Mucosa of descending colon (tissue), 3 donors: ENCODE data around the gene FBXO7. TPM values are rescaled to one million over a fixed set of nuclear protein-coding genes. Genes with fewer than 3 reads are reported as not detected.

Experiments used
- ATAC-seq: fragments of 200-7000 bp; cut with Tn5 transposase; one replicate; pipeline ENCODE4 v1.9.1; 2020; ENCODE audit warnings: mild to moderate bottlenecking, moderate library complexity
- DNase-seq, 3 donors: peaks; one replicate each; pipeline ENCODE4 v3.0.0-alpha.2; 2020
- H3K36me3 ChIP-seq: fragments of 200-600 bp; one replicate; pipeline ENCODE4 v1.8.0; 2021; ENCODE audit warnings: low read depth, mild to moderate bottlenecking
- H3K4me1 ChIP-seq: fragments of 200-600 bp; one replicate; pipeline ENCODE4 v1.8.0; 2021; ENCODE audit warnings: low read depth, mild to moderate bottlenecking
- H3K4me3 ChIP-seq: fragments of 200-600 bp; one replicate; pipeline ENCODE4 v1.8.0; 2021; ENCODE audit warnings: mild to moderate bottlenecking
- H3K9me3 ChIP-seq: fragments of 200-600 bp; one replicate; pipeline ENCODE4 v1.8.0; 2021; ENCODE audit warnings: mild to moderate bottlenecking
- intact Hi-C, 2 donors: fragments of 100-400 bp; cut with DNase I in 1 of 2; cut with micrococcal nuclease in 1 of 2; formaldehyde crosslinking; loops; one replicate each; pipeline versions ENCODE4 v1.11.0 to v1.11.1; 2022; cut with DNase I, micrococcal nuclease
- total RNA-seq, 3 donors: library from RNA; stranded (reverse); fragmentation: NEBNext Ultra II Directional in 2 of 3; extraction: Animal tissue kit (Norgen Biotek cat#: 25700) in 2 of 3; gene quantifications; one replicate each; pipeline versions ENCODE4 v1.2.1 to v1.2.4, GENCODE V29; 2021 to 2023
- TF ChIP-seq, protein P1 (sequence below): fragments of 200-600 bp; IDR thresholded peaks from one replicate; pipeline ENCODE4 v1.8.0; 2022; ENCODE audit warnings: antibody characterized with exemption, mild to moderate bottlenecking
- donor health status: DM: no; HTN: no; CAD: no; lungs with moderate emphysema.
- donor health status: DM: no; HTN: no; CAD: no.
- donor health status: DM: no; HTN: yes; CAD: no.

The FBXO7 gene
- total RNA-seq, 3 donors from 2014 or later = 63.0 to 84.3 (median 71.5) TPM

DNA sequence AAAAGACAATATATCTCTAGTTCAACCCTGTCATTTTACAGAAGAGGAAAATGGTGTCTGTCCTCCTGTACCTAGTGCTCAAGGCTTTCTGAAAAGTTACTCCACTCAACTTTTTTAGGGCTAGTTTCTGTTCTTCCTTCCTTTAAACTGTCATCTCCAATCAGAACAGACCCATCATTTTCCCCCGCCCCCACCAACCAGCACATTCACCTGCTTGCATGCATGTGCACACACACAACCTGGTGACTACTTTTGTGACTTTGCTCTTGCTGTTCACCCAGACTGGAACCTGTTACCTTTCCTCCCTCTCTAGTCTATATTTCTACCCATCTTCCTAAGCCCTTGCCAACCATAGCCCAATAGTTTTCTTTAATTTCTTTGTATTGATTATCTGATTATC is 5.6 kb downstream of the FBXO7 start:
- Histone ChIP-seq H3K4me1 (peaks cover 9% of the 10 kb centered on the region), H3K9me3 (no peaks in the 10 kb centered on the region), H3K36me3 (no peaks in the 10 kb centered on the region), H3K4me3 (no peak overlapping the region)
- TF ChIP-seq, protein P1, sequence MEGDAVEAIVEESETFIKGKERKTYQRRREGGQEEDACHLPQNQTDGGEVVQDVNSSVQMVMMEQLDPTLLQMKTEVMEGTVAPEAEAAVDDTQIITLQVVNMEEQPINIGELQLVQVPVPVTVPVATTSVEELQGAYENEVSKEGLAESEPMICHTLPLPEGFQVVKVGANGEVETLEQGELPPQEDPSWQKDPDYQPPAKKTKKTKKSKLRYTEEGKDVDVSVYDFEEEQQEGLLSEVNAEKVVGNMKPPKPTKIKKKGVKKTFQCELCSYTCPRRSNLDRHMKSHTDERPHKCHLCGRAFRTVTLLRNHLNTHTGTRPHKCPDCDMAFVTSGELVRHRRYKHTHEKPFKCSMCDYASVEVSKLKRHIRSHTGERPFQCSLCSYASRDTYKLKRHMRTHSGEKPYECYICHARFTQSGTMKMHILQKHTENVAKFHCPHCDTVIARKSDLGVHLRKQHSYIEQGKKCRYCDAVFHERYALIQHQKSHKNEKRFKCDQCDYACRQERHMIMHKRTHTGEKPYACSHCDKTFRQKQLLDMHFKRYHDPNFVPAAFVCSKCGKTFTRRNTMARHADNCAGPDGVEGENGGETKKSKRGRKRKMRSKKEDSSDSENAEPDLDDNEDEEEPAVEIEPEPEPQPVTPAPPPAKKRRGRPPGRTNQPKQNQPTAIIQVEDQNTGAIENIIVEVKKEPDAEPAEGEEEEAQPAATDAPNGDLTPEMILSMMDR = no peak
- ATAC-seq = no peak
- intact Hi-C loops = no loop called here
- no peak for DNase-seq

DNA sequence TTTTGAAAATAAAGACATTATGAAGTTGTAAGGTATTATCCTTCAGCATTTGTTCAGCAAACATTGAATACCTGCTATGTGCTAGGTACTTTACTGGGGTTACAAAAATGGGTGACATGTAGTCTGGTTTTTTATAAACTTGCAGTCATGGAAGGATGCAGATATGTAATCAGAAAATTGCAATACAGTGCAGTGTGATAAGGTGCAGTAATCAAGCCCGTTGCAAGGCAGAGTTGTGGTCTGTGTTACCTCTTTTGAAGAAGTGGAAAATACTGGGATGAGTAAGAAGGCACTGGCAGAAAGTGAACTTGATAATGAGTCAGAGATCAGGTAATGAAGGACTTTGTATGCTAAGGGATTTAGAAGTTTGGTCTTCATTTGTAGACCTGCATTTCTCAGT is 8.1 kb downstream of the FBXO7 start:
- Histone ChIP-seq H3K36me3 (peaks cover 5% of the 10 kb centered on the region), H3K9me3 (no peaks in the 10 kb centered on the region), H3K4me3 (no peak overlapping the region), H3K4me1 (no peaks in the 10 kb centered on the region)
- intact Hi-C loops = no loop called here
- DNase-seq = no peak
- no peak for ATAC-seq
- TF ChIP-seq, protein P1 = no peak

DNA sequence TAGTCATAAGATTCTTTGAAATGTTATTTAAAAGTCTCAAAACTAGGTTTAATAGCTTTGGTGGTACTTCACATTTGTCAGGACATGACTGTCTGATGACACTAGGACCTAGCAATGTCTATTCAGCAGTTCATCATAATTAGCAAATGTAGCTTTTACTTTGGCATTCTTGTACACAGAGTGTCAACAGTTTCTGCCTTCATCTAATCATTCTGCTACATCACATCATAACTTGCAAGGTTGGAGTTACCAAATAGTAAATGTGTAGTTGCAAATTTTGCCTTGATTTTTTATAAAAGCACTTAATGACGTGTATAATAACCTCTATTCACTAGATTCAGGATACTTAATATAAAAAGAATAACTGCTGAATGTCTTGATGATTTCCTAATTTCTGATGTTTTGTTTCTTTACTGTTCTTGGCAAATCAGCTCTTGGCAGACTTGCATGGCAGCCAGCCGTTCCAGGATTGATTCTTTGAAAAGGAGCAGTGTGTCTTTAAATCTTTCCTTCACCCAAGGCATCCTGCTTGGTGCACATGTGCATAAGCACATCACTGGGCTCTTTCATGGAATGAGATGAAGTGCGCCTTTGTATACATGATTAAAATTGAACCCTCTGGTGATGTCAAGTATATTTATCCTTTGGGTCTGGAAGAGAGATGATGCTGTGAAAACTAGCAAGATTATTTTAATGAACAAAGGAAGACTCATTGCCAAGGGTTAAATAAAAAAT is 12.2 kb downstream of the FBXO7 start:
- Histone ChIP-seq H3K4me3 (no peak overlapping the region), H3K4me1 (no peaks in the 10 kb centered on the region), H3K9me3 (no peaks in the 10 kb centered on the region), H3K36me3 (peaks cover 8% of the 10 kb centered on the region)
- intact Hi-C loops = no loop called here
- no peak for DNase-seq
- TF ChIP-seq, protein P1 = no peak
- ATAC-seq = no peak

DNA sequence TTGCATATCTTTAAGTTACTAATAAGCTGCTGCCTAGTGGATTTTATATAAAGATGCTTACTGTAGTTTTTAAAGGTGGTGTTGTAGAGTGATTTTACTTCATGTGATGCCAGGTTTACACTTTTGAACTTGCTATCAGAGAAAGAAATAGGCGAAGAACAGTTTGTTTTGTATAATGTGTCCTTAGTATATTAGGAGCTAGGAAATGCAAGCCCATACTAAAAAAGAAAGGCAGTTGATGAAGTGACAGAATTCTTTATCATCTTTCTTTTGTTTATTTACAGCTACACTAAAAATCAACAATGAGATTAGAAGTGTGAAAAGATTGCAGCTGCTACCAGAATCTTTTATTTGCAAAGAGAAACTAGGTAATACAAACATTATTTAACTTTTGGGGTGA is 12.8 kb downstream of the FBXO7 start:
- ATAC-seq (no peak), DNase-seq (no peak)

DNA sequence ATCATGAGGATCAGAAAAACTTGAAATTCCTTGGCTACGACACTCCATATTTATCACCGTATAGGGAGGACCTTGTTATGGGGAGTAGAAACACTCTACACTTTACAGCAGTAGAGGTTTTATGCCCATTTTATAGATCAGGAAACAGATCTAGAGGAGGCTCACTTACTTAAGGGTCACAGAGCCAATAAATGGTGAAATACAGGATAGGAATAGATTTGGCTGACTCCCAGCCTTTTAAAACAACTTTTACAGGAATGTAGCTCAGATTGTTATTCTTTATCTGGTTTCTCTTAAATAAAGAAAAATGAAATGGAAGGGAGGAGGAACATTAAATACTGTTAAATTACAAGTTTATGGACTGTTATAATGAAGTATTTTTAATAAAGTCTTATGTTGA is 14.8 kb downstream of the FBXO7 start:
- DNase-seq = no peak
- intact Hi-C loops = no loop called here
- H3K9me3 ChIP-seq = no peaks in the 10 kb centered on the region
- TF ChIP-seq, protein P1 = no peak
- peaks cover 13% of the 10 kb centered on the region for H3K36me3 ChIP-seq
- no peaks in the 10 kb centered on the region for H3K4me1 ChIP-seq
- no peak overlapping the region for H3K4me3 ChIP-seq
- no peak for ATAC-seq

More for the DNA sequence above, 12.8 kb downstream of the FBXO7 start:
- Histone ChIP-seq H3K9me3 (no peaks in the 10 kb centered on the region), H3K4me3 (no peak overlapping the region), H3K36me3 (peaks cover 8% of the 10 kb centered on the region), H3K4me1 (no peaks in the 10 kb centered on the region)
- intact Hi-C loops = no loop called here
- TF ChIP-seq, protein P1 = no peak

DNA sequence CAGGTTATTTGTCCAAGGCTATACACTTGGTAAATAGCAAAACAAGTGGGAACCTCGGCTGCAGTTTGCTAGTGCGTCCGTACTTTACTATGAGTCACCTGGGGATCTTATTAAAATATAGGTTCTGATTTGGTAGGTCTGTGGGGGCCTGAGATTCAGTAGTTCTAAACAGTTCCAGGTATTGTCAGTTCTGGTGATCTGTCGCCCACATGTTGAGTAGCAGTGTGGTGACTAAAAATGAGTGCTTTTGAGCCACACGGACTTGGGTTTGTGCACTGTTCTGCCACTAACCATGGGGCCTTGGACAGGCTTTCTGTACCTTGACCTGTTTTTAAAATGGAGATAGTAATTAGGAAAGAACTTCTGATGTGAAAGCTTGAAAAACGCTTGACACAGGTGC is 15.7 kb downstream of the FBXO7 start:
- Histone ChIP-seq H3K36me3 (peaks cover 13% of the 10 kb centered on the region), H3K4me3 (no peak overlapping the region), H3K4me1 (no peaks in the 10 kb centered on the region), H3K9me3 (no peaks in the 10 kb centered on the region)
- intact Hi-C loops = no loop called here
- TF ChIP-seq, protein P1 = no peak
- no peak for DNase-seq
- no peak for ATAC-seq
